Measurements from ENCODE around the gene OR10H5.
"Not testable (repeated sequence)": the region's sequence is repeated elsewhere in the genome, so short reads cannot be mapped to it uniquely, and the experiment has no call there.

GRCh38 chr19:15839888-15840287 is 52.4 kb downstream of the OR10H5 start:
- not testable (repeated sequence) for TF ChIP-seq EZH2phosphoT487 (IDR thresholded peaks at IDR 0.05; ENCODE audit: borderline replicate concordance, low read length)
- TF ChIP-seq, protein P1, sequence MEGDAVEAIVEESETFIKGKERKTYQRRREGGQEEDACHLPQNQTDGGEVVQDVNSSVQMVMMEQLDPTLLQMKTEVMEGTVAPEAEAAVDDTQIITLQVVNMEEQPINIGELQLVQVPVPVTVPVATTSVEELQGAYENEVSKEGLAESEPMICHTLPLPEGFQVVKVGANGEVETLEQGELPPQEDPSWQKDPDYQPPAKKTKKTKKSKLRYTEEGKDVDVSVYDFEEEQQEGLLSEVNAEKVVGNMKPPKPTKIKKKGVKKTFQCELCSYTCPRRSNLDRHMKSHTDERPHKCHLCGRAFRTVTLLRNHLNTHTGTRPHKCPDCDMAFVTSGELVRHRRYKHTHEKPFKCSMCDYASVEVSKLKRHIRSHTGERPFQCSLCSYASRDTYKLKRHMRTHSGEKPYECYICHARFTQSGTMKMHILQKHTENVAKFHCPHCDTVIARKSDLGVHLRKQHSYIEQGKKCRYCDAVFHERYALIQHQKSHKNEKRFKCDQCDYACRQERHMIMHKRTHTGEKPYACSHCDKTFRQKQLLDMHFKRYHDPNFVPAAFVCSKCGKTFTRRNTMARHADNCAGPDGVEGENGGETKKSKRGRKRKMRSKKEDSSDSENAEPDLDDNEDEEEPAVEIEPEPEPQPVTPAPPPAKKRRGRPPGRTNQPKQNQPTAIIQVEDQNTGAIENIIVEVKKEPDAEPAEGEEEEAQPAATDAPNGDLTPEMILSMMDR (IDR thresholded peaks at IDR 0.05; ENCODE audit: low read depth, low read length, poor library complexity, severe bottlenecking): not testable (repeated sequence)

All from DOHH2 (cell line).